IMR-90 (cell line): ENCODE data around the gene LGALS16. TPM values are rescaled to one million over a fixed set of nuclear protein-coding genes. Genes with fewer than 3 reads are reported as not detected.

Source experiments
- ATAC-seq: fragments of 200-7000 bp; cut with Tn5 transposase; 2 replicates; pipeline ENCODE4 v1.9.1; 2020; ENCODE audit warnings: low read depth, mild to moderate bottlenecking, moderate library complexity
- BruUV-seq: library from RNA; stranded (reverse); fragments of 400-500 nt; replicated peaks from 2 replicates; lab custom pipeline; 2021; lab: Mats Ljungman, UMichigan
- CTCF ChIA-PET: fragments of 300-600 bp; formaldehyde crosslinking; extraction: SDS; loops from one replicate; lab custom pipeline; 2021; ENCODE audit warnings: antibody characterized with exemption; lab: Yijun Ruan, JAX
- POLR2A ChIA-PET: fragments of 300-600 bp; sonication (Branson Sonifier 250); formaldehyde crosslinking; loops from one replicate; lab custom pipeline; 2022; ENCODE audit warnings: antibody characterized with exemption; ENCODE audit not compliant: unreplicated experiment; lab: Charles Lee
- DNase-seq: peaks from one replicate; pipeline ENCODE4 v3.0.0; 2013
- H2AFZ ChIP-seq: replicated peaks from 2 replicates; pipeline ENCODE3; 2013; ENCODE audit warnings: low read length, mild to moderate bottlenecking; ENCODE audit not compliant: poor library complexity
- H2AK5ac ChIP-seq: 2 replicates; pipeline ENCODE4 v1.6.1; 2013; ENCODE audit warnings: low read depth, low read length, inconsistent platforms
- H2AK9ac ChIP-seq: replicated peaks from 2 replicates; pipeline ENCODE3; 2013; ENCODE audit warnings: mild to moderate bottlenecking, low read depth, low read length, moderate library complexity; ENCODE audit not compliant: poor library complexity
- H2BK120ac ChIP-seq: 2 replicates; pipeline ENCODE4 v1.6.1; 2013; ENCODE audit warnings: low read depth, low read length, inconsistent platforms
- H2BK15ac ChIP-seq: 3 replicates; pipeline ENCODE4 v1.6.1; 2013; ENCODE audit warnings: low read depth, low read length, inconsistent platforms
- H2BK20ac ChIP-seq: 2 replicates; pipeline ENCODE4 v1.6.1; 2013; ENCODE audit warnings: low read depth, mild to moderate bottlenecking, inconsistent platforms, low read length, moderate library complexity
- H2BK5ac ChIP-seq: 2 replicates; pipeline ENCODE4 v1.6.1; 2013; ENCODE audit warnings: mild to moderate bottlenecking, low read depth, low read length, inconsistent platforms; ENCODE audit not compliant: poor library complexity, severe bottlenecking
- H3K14ac ChIP-seq: replicated peaks from 2 replicates; pipeline ENCODE4 v1.6.1; 2013; ENCODE audit warnings: low read depth, low read length, inconsistent platforms
- H3K18ac ChIP-seq: 2 replicates; pipeline ENCODE4 v1.6.1; 2013; ENCODE audit warnings: low read depth, low read length, control low read depth
- H3K23ac ChIP-seq: 2 replicates; pipeline ENCODE4 v1.6.1; 2013; ENCODE audit warnings: low read depth, low read length, inconsistent platforms
- H3K27ac ChIP-seq: 2 replicates; pipeline ENCODE4 v1.5.1; 2013; ENCODE audit warnings: mild to moderate bottlenecking, control low read depth, low read length; ENCODE audit not compliant: insufficient read depth
- H3K27me3 ChIP-seq: 2 replicates; pipeline ENCODE4 v1.6.1; 2013; ENCODE audit warnings: low read length; ENCODE audit not compliant: control insufficient read depth, insufficient read depth
- H3K36me3 ChIP-seq: 2 replicates; pipeline ENCODE4 v1.6.1; 2013; ENCODE audit warnings: low read length, mixed read lengths; ENCODE audit not compliant: control insufficient read depth, insufficient read depth
- H3K4ac ChIP-seq: 2 replicates; pipeline ENCODE4 v1.6.1; 2013; ENCODE audit warnings: low read depth, low read length, inconsistent platforms
- H3K4me1 ChIP-seq: 2 replicates; pipeline ENCODE4 v1.6.1; 2013; ENCODE audit warnings: low read length, mixed read lengths; ENCODE audit not compliant: control insufficient read depth, insufficient read depth
- H3K4me2 ChIP-seq: 2 replicates; pipeline ENCODE4 v1.6.1; 2013; ENCODE audit warnings: low read depth, mild to moderate bottlenecking, control low read depth, low read length, moderate library complexity
- H3K4me3 ChIP-seq: 2 replicates; pipeline ENCODE4 v1.5.1; 2013; ENCODE audit warnings: low read depth, mild to moderate bottlenecking, control low read depth, low read length, moderate library complexity; ENCODE audit not compliant: insufficient read depth
- H3K56ac ChIP-seq: 2 replicates; pipeline ENCODE4 v1.6.1; 2013; ENCODE audit warnings: low read length, inconsistent platforms; ENCODE audit not compliant: insufficient read depth; ENCODE audit errors: extremely low read depth
- H3K79me1 ChIP-seq, 2 experiments: 2 replicates each; pipeline ENCODE4 v1.6.1; 2013; ENCODE audit warnings: low read length in 2 of 2, inconsistent platforms in 1 of 2, low read depth in 1 of 2
- H3K9ac ChIP-seq: 2 replicates; pipeline ENCODE4 v1.6.1; 2013; ENCODE audit warnings: low read depth, low read length, control low read depth
- H3K9me1 ChIP-seq: 2 replicates; pipeline ENCODE4 v1.6.1; 2013; ENCODE audit warnings: low read length, inconsistent platforms; ENCODE audit not compliant: insufficient read depth
- H3K9me3 ChIP-seq: 2 replicates; pipeline ENCODE4 v1.6.1; 2013; ENCODE audit warnings: low read length; ENCODE audit not compliant: control insufficient read depth, insufficient read depth
- H4K20me1 ChIP-seq: 2 replicates; pipeline ENCODE4 v1.6.1; 2013; ENCODE audit warnings: low read length, inconsistent platforms; ENCODE audit not compliant: insufficient read depth
- H4K5ac ChIP-seq: 2 replicates; pipeline ENCODE4 v1.6.1; 2013; ENCODE audit warnings: mild to moderate bottlenecking, low read depth, low read length, control low read depth
- H4K8ac ChIP-seq, 2 experiments: 2 replicates each; pipeline ENCODE4 v1.6.1; 2013; ENCODE audit warnings: low read depth in 2 of 2, low read length in 2 of 2, control low read depth in 1 of 2, inconsistent platforms in 1 of 2
- H4K91ac ChIP-seq: 2 replicates; pipeline ENCODE4 v1.6.1; 2013; ENCODE audit warnings: low read depth, low read length, inconsistent platforms; ENCODE audit not compliant: insufficient read depth
- RAD21 ChIP-seq: IDR thresholded peaks from 2 replicates; pipeline ENCODE4 v1.6.1; 2012; ENCODE audit warnings: low read length, improper control_type of control experiment
- SMC3 ChIP-seq: fragments of 150-350 bp; IDR thresholded peaks from 2 replicates; pipeline ENCODE4 v1.6.1; 2016; ENCODE audit warnings: low read depth, mild to moderate bottlenecking, antibody characterized with exemption, low read length, moderate library complexity
- WGBS, 2 experiments: methylation state at CpG; one replicate each; pipeline versions ENCODE4 v1.1.5 to v1.1.7; 2013; ENCODE audit warnings: missing lambda C conversion rate in 2 of 2; ENCODE audit not compliant: insufficient read length in 1 of 2; ENCODE audit errors: extremely low coverage in 2 of 2; 5-methylcytosine and 5-hydroxymethylcytosine counted together
- dilution Hi-C: fragments of 300-500 bp; cut with HindIII; formaldehyde crosslinking; loops from one replicate; pipeline ENCODE4 v1.14.3; 2018; ENCODE audit warnings: low sequenced_read_pairs; ENCODE audit not compliant: unreplicated experiment
- in situ Hi-C: fragments of 300-500 bp; cut with MboI; formaldehyde crosslinking; loops from 3 replicates; pipeline ENCODE4 v1.14.3; 2019; ENCODE audit warnings: low sequenced_read_pairs, inconsistent platforms, mixed read lengths
- intact Hi-C: fragments of 100-400 bp; cut with micrococcal nuclease; formaldehyde crosslinking; loops from 2 replicates; pipeline ENCODE4 v1.10.0; 2022
- polyA plus RNA-seq, 3 experiments: library from polyadenylated mRNA; depleted of rRNA; stranded (reverse); fragments of >200 nt; gene quantifications; 2 replicates each; pipeline ENCODE4 v1.2.3, GENCODE V29; 2012; ENCODE audit warnings: low replicate concordance in 1 of 3
- total RNA-seq: library from RNA; depleted of rRNA; stranded (reverse); fragments of >200 nt; gene quantifications from 2 replicates; pipeline ENCODE4 v1.2.3, GENCODE V29; 2012

The LGALS16 gene
- total and polyA plus RNA-seq, 2 of the 4 experiments (the other 2 are of a cell fraction) = not detected

DNA sequence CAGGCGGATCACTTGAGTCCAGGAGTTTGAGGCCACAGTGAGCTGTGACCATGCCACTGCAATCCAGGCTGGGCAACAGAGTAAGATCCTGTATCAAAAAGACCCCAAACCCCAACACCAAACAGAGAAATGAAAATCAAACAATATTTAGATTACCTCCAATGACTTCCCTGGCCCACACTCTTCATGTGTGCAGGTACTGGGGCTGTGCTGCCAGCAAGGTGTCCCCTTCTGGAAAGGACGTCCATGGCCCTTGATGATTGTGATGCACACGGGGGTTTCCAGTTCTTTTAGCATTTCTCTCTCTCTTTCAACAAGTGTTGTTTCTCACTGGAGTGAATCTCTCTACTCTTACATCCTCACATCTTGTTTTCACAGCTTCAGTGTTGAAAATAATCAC lies 24.9 kb downstream of the LGALS16 start:
- H2AFZ ChIP-seq = no peak overlapping the region
- BruUV-seq = no TSS peak
- H3K79me1 ChIP-seq = no peaks in the 10 kb centered on the region
- no CpG with 5 or more reads among the region's 3 CpGs for WGBS, 2 experiments
- H3K27ac ChIP-seq = no peak overlapping the region
- no peak overlapping the region for H4K8ac ChIP-seq
- ATAC-seq (no peak), DNase-seq (no peak)
- H3K4me3 ChIP-seq = no peak overlapping the region
- intact Hi-C loops (no loop called here), dilution Hi-C loops (no loop called here), in situ Hi-C loops (no loop called here)
- H2AK9ac ChIP-seq = no peak overlapping the region
- POLR2A ChIA-PET = no interaction called here
- no peaks in the 10 kb centered on the region for H3K9me3 ChIP-seq
- H3K4me1 ChIP-seq = no peaks in the 10 kb centered on the region
- no peak overlapping the region for H2BK5ac ChIP-seq
- H3K4me2 ChIP-seq = no peak overlapping the region
- no peaks in the 10 kb centered on the region for H3K9me1 ChIP-seq
- no peaks in the 10 kb centered on the region for H4K20me1 ChIP-seq
- H3K27me3 ChIP-seq = no peaks in the 10 kb centered on the region
- TF ChIP-seq RAD21 (no peak), SMC3 (no peak)
- no peaks in the 10 kb centered on the region for H3K36me3 ChIP-seq
- H4K91ac ChIP-seq = no peak overlapping the region
- no peak overlapping the region for H3K18ac ChIP-seq
- no peak overlapping the region for H2BK15ac ChIP-seq
- H2BK20ac ChIP-seq = no peak overlapping the region
- no peak overlapping the region for H3K4ac ChIP-seq
- H4K5ac ChIP-seq = no peak overlapping the region
- CTCF ChIA-PET = no interaction called here
- H2AK5ac ChIP-seq = no peak overlapping the region
- no peak overlapping the region for H3K14ac ChIP-seq
- H3K56ac ChIP-seq = no peak overlapping the region
- H3K9ac ChIP-seq = no peak overlapping the region
- no peak overlapping the region for H3K23ac ChIP-seq
- no peak overlapping the region for H2BK120ac ChIP-seq
